ENCODE measurements around the gene PCSK5. TPM values are rescaled to one million over a fixed set of nuclear protein-coding genes. Genes with fewer than 3 reads are reported as not detected.

PCSK5 gene
- total and polyA plus RNA-seq, 2 donors (not counting 1 experiment from before 2014, with no cell fraction given): 0.09 TPM; not detected in 1

- POLR2A ChIA-PET: no interaction called here
- CTCF ChIA-PET: no interaction called here
Observed at GRCh38 chr9:76127637-76128036, 237.2 kb downstream of the PCSK5 start.

GRCh38 chr9:76135902-76136301, 245.4 kb downstream of the PCSK5 start:
- Histone ChIP-seq H4K20me1 (ENCODE audit: control insufficient read depth, insufficient read depth, low read length, poor library complexity, severe bottlenecking) (no peaks in the 10 kb centered on the region), H3K4me1 (ENCODE audit: control insufficient read depth in 2 of 2, insufficient read depth in 2 of 2, low read length in 2 of 2) (no peaks in the 10 kb centered on the region), H3K4me3 (ENCODE audit: control extremely low read depth in 1 of 5, extremely low read depth in 1 of 5, insufficient read depth in 1 of 5, low read depth in 2 of 5, low read length in 4 of 5) (no peak overlapping the region), H3K79me2 (ENCODE audit: control insufficient read depth, insufficient read depth, low read length) (no peaks in the 10 kb centered on the region), H3K27me3 (replicated peaks in 1 of 4; ENCODE audit: control extremely low read depth in 1 of 4, control insufficient read depth in 3 of 4, insufficient read depth in 4 of 4, low read length in 3 of 4) (no peaks in the 10 kb centered on the region), H3K36me3 (replicated peaks in 1 of 2; ENCODE audit: control extremely low read depth in 1 of 2, control insufficient read depth in 1 of 2, extremely low read depth in 1 of 2, insufficient read depth in 2 of 2, low read length in 1 of 2) (no peaks in the 10 kb centered on the region), H3K27ac (ENCODE audit: low read length in 2 of 2) (no peak overlapping the region), H3K9me3 (ENCODE audit: control extremely low read depth in 1 of 3, control insufficient read depth in 2 of 3, insufficient read depth in 1 of 3, low read length in 2 of 3) (no peaks in the 10 kb centered on the region), H3K9ac (ENCODE audit: low read length) (no peak overlapping the region), H2AFZ (ENCODE audit: insufficient read depth, low read depth, low read length, poor library complexity, severe bottlenecking) (no peak overlapping the region), H3K4me2 (replicated peaks; ENCODE audit: low read depth, low read length, poor library complexity, severe bottlenecking) (no peak overlapping the region)
- ChIA-PET CTCF (no interaction called here), POLR2A (no interaction called here)
- ATAC-seq (ENCODE audit: low read depth): no peak
- Mint-ChIP-seq H3K9me3 (ENCODE audit: insufficient read depth) (no peaks in the 10 kb centered on the region), H3K4me3 (no peak overlapping the region), H3K4me1 (no peaks in the 10 kb centered on the region), H3K27ac (no peak overlapping the region), H3K27me3 (no peaks in the 10 kb centered on the region)
- intact Hi-C loops (cut with micrococcal nuclease): no loop called here
- TF ChIP-seq EZH2 (IDR thresholded peaks at IDR 0.05; ENCODE audit: borderline replicate concordance, insufficient read depth, low read depth, low read length, poor library complexity, severe bottlenecking) (no peak), CTCF (IDR thresholded peaks at IDR 0.05) (no peak)
- DNase-seq: no peak
- no CpG with 5 or more reads among the region's 5 CpGs for WGBS (ENCODE audit: insufficient coverage)

More at GRCh38 chr9:76127637-76128036, 237.2 kb downstream of the PCSK5 start:
- Histone ChIP-seq H3K36me3 (replicated peaks in 1 of 2; ENCODE audit: control extremely low read depth in 1 of 2, control insufficient read depth in 1 of 2, extremely low read depth in 1 of 2, insufficient read depth in 2 of 2, low read length in 1 of 2) (no peaks in the 10 kb centered on the region), H3K4me2 (replicated peaks; ENCODE audit: low read depth, low read length, poor library complexity, severe bottlenecking) (no peak overlapping the region), H3K9ac (ENCODE audit: low read length) (no peak overlapping the region), H4K20me1 (ENCODE audit: control insufficient read depth, insufficient read depth, low read length, poor library complexity, severe bottlenecking) (no peaks in the 10 kb centered on the region), H3K27me3 (replicated peaks in 1 of 4; ENCODE audit: control extremely low read depth in 1 of 4, control insufficient read depth in 3 of 4, insufficient read depth in 4 of 4, low read length in 3 of 4) (no peaks in the 10 kb centered on the region), H3K27ac (ENCODE audit: low read length in 2 of 2) (no peak overlapping the region), H3K4me3 (ENCODE audit: control extremely low read depth in 1 of 5, extremely low read depth in 1 of 5, insufficient read depth in 1 of 5, low read depth in 2 of 5, low read length in 4 of 5) (no peak overlapping the region), H3K9me3 (ENCODE audit: control extremely low read depth in 1 of 3, control insufficient read depth in 2 of 3, insufficient read depth in 1 of 3, low read length in 2 of 3) (no peaks in the 10 kb centered on the region), H3K4me1 (ENCODE audit: control insufficient read depth in 2 of 2, insufficient read depth in 2 of 2, low read length in 2 of 2) (no peaks in the 10 kb centered on the region), H2AFZ (ENCODE audit: insufficient read depth, low read depth, low read length, poor library complexity, severe bottlenecking) (no peak overlapping the region), H3K79me2 (ENCODE audit: control insufficient read depth, insufficient read depth, low read length) (no peaks in the 10 kb centered on the region)
- Mint-ChIP-seq H3K9me3 (ENCODE audit: insufficient read depth) (no peaks in the 10 kb centered on the region), H3K27ac (no peak overlapping the region), H3K4me1 (no peaks in the 10 kb centered on the region), H3K27me3 (peaks cover 4% of the 10 kb centered on the region), H3K4me3 (no peak overlapping the region)
- no peak for DNase-seq
- WGBS (ENCODE audit: insufficient coverage): no CpG with 5 or more reads among the region's 5 CpGs
- no peak for TF ChIP-seq EZH2 (IDR thresholded peaks at IDR 0.05; ENCODE audit: borderline replicate concordance, insufficient read depth, low read depth, low read length, poor library complexity, severe bottlenecking)
- TF ChIP-seq CTCF (IDR thresholded peaks at IDR 0.05): no peak
- ATAC-seq (ENCODE audit: low read depth): no peak
- intact Hi-C loops (cut with micrococcal nuclease): no loop called here
